Measurements from ENCODE around the gene PRDM16. TPM values are rescaled to one million over a fixed set of nuclear protein-coding genes. Genes with fewer than 3 reads are reported as not detected.

Gene PRDM16
- total RNA-seq, 1 donor, result 6.5 TPM

DNA sequence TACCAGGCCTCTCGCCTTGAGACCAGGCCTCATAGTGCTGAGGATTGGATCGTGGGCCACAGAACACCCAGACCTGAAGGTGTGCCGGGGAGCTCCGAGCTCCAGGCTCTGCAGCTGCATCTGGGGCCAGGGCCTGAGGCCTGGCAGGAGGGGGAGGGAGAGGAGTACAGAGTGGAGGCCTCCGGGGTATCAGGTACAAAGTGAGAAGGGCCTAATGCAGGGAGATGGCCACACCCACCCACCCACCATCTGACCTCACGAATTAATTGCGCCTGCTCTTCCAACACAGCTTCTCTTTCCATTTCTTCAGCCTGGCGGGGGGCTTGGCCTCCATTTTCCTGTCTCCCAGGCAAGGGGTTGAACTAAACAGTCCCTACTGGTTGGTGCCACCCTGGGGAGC, 286.1 kb downstream of the PRDM16 start:
- no peaks in the 10 kb centered on the region for H3K4me1 ChIP-seq (ENCODE audit: insufficient read depth, low read length)
- H3K36me3 ChIP-seq (ENCODE audit: insufficient read depth, low read length), result no peaks in the 10 kb centered on the region
- H3K79me2 ChIP-seq (ENCODE audit: insufficient read depth, low read length), result no peaks in the 10 kb centered on the region
- TF ChIP-seq CTCF (IDR thresholded peaks at IDR 0.05; ENCODE audit: extremely low read depth, low read depth, low read length), result no peak
- no peak overlapping the region for H3K4me2 ChIP-seq (ENCODE audit: insufficient read depth, low read length)
- no peaks in the 10 kb centered on the region for H3K27me3 ChIP-seq (ENCODE audit: insufficient read depth, low read length)
- H3K4me3 ChIP-seq (ENCODE audit: insufficient read depth, low read length), result no peak overlapping the region
- DNase-seq (ENCODE audit: insufficient read length, low spot score, missing footprints), result no peak
- H3K27ac ChIP-seq (ENCODE audit: low read depth, low read length), result no peak overlapping the region
- no peaks in the 10 kb centered on the region for H4K20me1 ChIP-seq (ENCODE audit: insufficient read depth, low read length)
- no peak overlapping the region for H2AFZ ChIP-seq (ENCODE audit: low read length)
- no peaks in the 10 kb centered on the region for H3K9me3 ChIP-seq (ENCODE audit: low read depth, low read length)

DNA sequence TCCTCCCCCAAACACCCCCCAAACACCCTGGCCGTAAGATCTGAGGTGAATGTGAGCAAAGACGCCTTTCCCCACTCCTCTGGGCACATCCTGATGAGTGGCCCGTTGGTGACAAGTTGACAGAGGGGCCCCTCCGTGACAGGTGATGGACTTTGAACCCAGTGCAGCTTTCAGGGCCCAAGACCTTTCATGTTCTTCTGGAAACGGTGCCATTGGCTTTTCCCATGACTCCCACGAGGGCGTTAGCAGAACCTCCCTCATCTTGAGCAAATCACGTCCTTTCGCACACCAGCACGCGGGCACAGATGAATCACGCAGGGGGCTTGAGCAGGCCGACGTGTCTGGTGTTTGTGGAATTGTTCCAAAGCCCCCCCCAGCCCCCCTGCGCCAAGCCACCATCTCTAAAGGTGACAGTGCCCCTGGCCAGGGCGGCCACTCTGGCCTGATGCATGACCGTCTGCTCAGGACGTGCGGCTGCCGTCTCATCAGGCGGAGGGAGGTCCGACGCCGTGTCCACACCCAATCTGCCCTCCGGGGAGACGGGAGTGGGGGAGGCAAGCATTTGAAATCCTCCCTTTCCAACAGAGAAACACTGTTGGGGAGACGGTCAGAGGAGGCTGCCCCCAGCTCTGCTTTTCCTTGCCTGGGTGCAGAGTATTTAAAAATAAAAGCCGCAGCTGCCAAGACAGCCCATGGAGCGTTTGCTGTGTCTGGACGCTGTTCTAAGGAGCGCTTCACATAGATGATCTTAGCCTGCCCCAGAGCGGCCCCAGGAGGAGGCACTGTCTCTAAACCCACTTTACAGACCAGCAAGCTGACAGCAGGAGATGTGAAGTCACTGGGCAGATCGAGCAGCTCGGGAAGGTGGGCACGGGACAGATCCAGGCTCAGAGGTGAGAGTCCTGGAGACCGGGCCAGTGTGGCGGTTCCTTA, 287.2 kb downstream of the PRDM16 start:
- H3K4me3 ChIP-seq (ENCODE audit: insufficient read depth, low read length), result no peak overlapping the region
- H3K27ac ChIP-seq (ENCODE audit: low read depth, low read length), result no peak overlapping the region
- no peaks in the 10 kb centered on the region for H3K27me3 ChIP-seq (ENCODE audit: insufficient read depth, low read length)
- no peaks in the 10 kb centered on the region for H3K79me2 ChIP-seq (ENCODE audit: insufficient read depth, low read length)
- no peak for TF ChIP-seq CTCF (IDR thresholded peaks at IDR 0.05; ENCODE audit: extremely low read depth, low read depth, low read length)
- H2AFZ ChIP-seq (ENCODE audit: low read length), result no peak overlapping the region
- no peak for DNase-seq (ENCODE audit: insufficient read length, low spot score, missing footprints)
- no peaks in the 10 kb centered on the region for H4K20me1 ChIP-seq (ENCODE audit: insufficient read depth, low read length)
- no peaks in the 10 kb centered on the region for H3K4me1 ChIP-seq (ENCODE audit: insufficient read depth, low read length)
- H3K9me3 ChIP-seq (ENCODE audit: low read depth, low read length), result no peaks in the 10 kb centered on the region
- H3K4me2 ChIP-seq (ENCODE audit: insufficient read depth, low read length), result no peak overlapping the region
- H3K36me3 ChIP-seq (ENCODE audit: insufficient read depth, low read length), result no peaks in the 10 kb centered on the region

DNA sequence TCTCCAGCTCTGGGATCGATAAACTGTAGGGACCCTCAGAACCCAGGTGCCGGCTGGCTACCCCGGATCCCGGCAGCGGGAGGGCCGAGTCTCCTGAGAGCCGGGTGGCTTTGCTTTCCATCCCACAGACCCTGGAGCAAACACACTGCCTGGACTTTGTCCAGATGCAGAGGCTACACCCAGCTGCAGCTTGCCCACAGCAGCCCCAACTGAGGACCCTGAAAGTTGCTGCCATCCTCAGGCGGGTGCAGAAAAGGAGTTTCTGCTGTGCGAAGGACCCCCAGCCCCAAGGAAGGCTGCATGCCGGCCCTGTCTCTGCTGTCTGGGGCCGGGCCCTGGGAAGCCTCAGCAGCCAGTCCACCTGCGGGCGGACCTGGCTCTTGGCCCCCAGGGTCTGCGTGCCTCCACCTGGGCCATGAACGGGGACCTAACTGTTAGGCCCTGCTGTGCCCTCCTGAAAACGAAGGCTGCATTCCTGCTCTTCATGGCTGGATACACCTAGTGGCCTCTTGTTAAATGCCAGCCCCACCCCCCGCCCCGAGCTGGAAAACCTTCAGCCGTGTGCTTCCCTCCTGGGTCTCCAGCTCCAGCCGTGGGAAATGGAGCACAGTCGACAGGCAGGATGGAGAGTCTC, 287.9 kb downstream of the PRDM16 start:
- H4K20me1 ChIP-seq (ENCODE audit: insufficient read depth, low read length), result no peaks in the 10 kb centered on the region
- TF ChIP-seq CTCF (IDR thresholded peaks at IDR 0.05; ENCODE audit: extremely low read depth, low read depth, low read length), result no peak
- no peaks in the 10 kb centered on the region for H3K4me1 ChIP-seq (ENCODE audit: insufficient read depth, low read length)
- H2AFZ ChIP-seq (ENCODE audit: low read length), result no peak overlapping the region
- no peak overlapping the region for H3K4me3 ChIP-seq (ENCODE audit: insufficient read depth, low read length)
- H3K79me2 ChIP-seq (ENCODE audit: insufficient read depth, low read length), result no peaks in the 10 kb centered on the region
- H3K36me3 ChIP-seq (ENCODE audit: insufficient read depth, low read length), result no peaks in the 10 kb centered on the region
- H3K4me2 ChIP-seq (ENCODE audit: insufficient read depth, low read length), result no peak overlapping the region
- no peaks in the 10 kb centered on the region for H3K9me3 ChIP-seq (ENCODE audit: low read depth, low read length)
- DNase-seq (ENCODE audit: insufficient read length, low spot score, missing footprints), result no peak
- no peak overlapping the region for H3K27ac ChIP-seq (ENCODE audit: low read depth, low read length)
- no peaks in the 10 kb centered on the region for H3K27me3 ChIP-seq (ENCODE audit: insufficient read depth, low read length)

Measured in osteoblast (primary cell).